Right lobe of liver (tissue), 4 donors: ENCODE measurements around the gene ISCA2.

Experiments
- POLR2A ChIP-seq: fragments of 450-650 bp; IDR thresholded peaks from one replicate; pipeline ENCODE4 v1.6.1; 2017; ENCODE audit warnings: antibody characterized with exemption, mild to moderate bottlenecking
- TF ChIP-seq, protein P1 (sequence below), 4 donors: fragments of 200-600 bp in 3 of 4; fragments of 450-650 bp in 1 of 4; IDR thresholded peaks; one replicate each; pipeline versions ENCODE4 v1.5.1 to v1.8.0; 2016 to 2022; ENCODE audit warnings: antibody characterized with exemption in 4 of 4, mild to moderate bottlenecking in 2 of 4
- donor health status: DM: no; HTN: no; CAD: no.
- donor health status: DM: no; HTN: no; CAD: no.
- donor health status: DM: no; HTN: yes; CAD: no.

DNA sequence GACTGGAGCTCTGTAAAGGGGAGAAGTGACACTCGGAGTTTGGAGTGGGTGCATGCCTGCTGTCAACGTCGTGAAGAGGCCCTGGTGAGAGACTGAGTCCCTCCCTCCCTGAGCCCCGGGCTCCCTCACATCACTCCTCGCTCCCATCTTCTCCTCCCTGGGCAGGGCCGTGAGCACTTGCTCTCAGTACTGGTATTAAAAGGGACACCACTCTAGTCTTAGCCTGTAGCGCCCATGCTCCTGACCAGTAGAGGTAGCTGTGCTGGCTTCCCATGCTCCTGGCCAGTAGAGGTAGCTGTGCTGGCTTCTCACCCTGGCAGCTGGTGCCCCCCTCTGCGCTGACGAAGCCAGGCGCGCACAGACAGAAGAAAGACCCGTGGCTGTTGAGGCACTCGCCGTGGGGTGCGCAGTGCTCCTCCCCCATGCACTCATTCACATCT is 14.7 kb downstream of the ISCA2 start:
- TF ChIP-seq, protein P1, sequence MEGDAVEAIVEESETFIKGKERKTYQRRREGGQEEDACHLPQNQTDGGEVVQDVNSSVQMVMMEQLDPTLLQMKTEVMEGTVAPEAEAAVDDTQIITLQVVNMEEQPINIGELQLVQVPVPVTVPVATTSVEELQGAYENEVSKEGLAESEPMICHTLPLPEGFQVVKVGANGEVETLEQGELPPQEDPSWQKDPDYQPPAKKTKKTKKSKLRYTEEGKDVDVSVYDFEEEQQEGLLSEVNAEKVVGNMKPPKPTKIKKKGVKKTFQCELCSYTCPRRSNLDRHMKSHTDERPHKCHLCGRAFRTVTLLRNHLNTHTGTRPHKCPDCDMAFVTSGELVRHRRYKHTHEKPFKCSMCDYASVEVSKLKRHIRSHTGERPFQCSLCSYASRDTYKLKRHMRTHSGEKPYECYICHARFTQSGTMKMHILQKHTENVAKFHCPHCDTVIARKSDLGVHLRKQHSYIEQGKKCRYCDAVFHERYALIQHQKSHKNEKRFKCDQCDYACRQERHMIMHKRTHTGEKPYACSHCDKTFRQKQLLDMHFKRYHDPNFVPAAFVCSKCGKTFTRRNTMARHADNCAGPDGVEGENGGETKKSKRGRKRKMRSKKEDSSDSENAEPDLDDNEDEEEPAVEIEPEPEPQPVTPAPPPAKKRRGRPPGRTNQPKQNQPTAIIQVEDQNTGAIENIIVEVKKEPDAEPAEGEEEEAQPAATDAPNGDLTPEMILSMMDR (IDR thresholded peaks at IDR 0.05), result peak in 2 of 4 donors; percentile 8 to 12
- no peak for TF ChIP-seq POLR2A
